ENCODE measurements around the gene MGA.

MGA gene

DNA sequence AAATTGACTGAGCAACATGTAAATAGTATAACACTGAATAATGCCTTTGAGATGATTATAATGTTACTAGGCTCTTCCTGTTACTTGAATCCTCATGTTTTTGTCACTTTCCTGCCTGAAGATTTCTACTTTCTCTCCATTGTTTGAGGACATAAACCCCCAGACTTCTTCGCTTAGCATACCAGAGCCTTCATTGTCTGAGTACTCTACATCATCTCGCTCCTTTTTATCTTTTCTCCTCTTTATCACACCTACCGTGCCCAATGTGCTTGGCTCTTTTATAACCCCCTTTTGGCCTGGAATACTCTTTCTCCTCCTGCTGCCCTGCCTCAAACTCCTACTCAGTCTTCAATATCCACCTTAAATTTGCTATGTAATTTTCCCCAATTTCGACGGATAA, 30.3 kb upstream of the MGA start:
- H3K4me3 ChIP-seq (ENCODE audit: control insufficient read depth, low read depth, low read length) = no peak overlapping the region
- DNase-seq (ENCODE audit: low read depth) = no peak
- TF ChIP-seq, protein P1, sequence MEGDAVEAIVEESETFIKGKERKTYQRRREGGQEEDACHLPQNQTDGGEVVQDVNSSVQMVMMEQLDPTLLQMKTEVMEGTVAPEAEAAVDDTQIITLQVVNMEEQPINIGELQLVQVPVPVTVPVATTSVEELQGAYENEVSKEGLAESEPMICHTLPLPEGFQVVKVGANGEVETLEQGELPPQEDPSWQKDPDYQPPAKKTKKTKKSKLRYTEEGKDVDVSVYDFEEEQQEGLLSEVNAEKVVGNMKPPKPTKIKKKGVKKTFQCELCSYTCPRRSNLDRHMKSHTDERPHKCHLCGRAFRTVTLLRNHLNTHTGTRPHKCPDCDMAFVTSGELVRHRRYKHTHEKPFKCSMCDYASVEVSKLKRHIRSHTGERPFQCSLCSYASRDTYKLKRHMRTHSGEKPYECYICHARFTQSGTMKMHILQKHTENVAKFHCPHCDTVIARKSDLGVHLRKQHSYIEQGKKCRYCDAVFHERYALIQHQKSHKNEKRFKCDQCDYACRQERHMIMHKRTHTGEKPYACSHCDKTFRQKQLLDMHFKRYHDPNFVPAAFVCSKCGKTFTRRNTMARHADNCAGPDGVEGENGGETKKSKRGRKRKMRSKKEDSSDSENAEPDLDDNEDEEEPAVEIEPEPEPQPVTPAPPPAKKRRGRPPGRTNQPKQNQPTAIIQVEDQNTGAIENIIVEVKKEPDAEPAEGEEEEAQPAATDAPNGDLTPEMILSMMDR (IDR thresholded peaks at IDR 0.05; ENCODE audit: control insufficient read depth, insufficient read depth, low read depth, low read length, missing control alignments) = no peak

DNA sequence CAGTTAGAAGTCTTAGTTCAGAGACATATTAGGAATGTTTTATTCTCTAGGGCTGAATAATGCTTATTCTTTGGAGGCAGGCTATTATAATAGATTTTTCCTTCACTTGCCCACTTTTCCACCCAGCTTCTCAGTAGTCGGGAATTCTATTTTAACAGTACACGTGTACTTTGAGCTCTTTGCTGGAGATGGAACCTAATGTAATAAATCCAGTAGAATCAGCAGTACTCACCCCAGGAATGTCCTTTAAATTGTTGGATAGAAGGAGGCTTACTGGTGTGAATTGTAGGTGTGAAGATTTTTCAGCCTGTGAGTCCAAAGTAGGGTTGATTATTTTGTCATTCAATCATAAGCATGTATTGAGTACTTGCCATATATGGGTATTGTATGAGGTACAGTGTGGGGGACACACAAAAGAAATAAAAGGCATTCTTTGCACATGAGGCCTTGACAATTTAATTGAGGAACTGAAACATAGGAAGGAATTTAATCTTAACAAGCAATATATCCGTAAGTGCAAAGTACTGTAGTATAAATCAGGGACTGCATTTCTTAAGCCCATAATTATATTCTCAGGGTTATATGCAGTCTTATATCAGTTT, 29.5 kb upstream of the MGA start:
- no peak for DNase-seq (ENCODE audit: low read depth)
- TF ChIP-seq, protein P1 (IDR thresholded peaks at IDR 0.05; ENCODE audit: control insufficient read depth, insufficient read depth, low read depth, low read length, missing control alignments) = no peak

DNA sequence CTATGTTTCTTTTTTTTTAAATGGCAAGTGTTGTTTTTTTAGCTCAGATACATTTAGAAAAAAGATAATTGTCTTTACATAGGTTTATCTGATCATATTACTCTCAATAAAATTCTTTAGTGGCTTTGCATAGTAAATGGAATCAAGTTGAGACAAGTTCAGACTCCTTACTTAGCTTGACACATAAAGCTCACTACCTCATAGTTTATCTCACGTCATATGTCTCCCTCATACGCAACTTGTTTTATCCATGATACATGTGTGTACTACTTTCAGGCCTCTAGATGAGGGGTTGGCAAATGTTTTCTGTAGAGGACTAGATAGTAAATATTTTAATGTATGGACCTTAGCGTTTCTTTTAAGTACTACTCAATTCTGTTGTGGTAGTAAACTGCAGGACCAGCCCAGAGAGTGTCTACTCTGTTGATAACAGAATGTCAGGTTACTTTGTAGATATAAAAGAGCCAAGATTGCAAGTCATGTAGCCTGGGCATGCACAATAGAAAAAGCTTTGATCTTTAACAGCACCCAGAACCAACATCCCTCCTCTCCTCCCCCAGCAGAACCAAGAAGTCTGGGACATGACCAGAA, 28.2 kb upstream of the MGA start:
- TF ChIP-seq, protein P1 (IDR thresholded peaks at IDR 0.05; ENCODE audit: control insufficient read depth, insufficient read depth, low read depth, low read length, missing control alignments) = no peak
- no peak for DNase-seq (ENCODE audit: low read depth)
- no peak overlapping the region for H3K4me3 ChIP-seq (ENCODE audit: control insufficient read depth, low read depth, low read length)

More for the DNA sequence above, 29.5 kb upstream of the MGA start:
- H3K4me3 ChIP-seq (ENCODE audit: control insufficient read depth, low read depth, low read length) = no peak overlapping the region

GRCh38 chr15:41633609-41634008, 26.6 kb upstream of the MGA start:
- no peak overlapping the region for H3K4me3 ChIP-seq (ENCODE audit: control insufficient read depth, low read depth, low read length)
- DNase-seq (ENCODE audit: low read depth) = no peak
- TF ChIP-seq, protein P1 (IDR thresholded peaks at IDR 0.05; ENCODE audit: control insufficient read depth, insufficient read depth, low read depth, low read length, missing control alignments) = no peak

GRCh38 chr15:41634072-41634626, 26.1 kb upstream of the MGA start:
- H3K4me3 ChIP-seq (ENCODE audit: control insufficient read depth, low read depth, low read length) = no peak overlapping the region
- TF ChIP-seq, protein P1 (IDR thresholded peaks at IDR 0.05; ENCODE audit: control insufficient read depth, insufficient read depth, low read depth, low read length, missing control alignments) = no peak
- DNase-seq (ENCODE audit: low read depth) = no peak

DNA sequence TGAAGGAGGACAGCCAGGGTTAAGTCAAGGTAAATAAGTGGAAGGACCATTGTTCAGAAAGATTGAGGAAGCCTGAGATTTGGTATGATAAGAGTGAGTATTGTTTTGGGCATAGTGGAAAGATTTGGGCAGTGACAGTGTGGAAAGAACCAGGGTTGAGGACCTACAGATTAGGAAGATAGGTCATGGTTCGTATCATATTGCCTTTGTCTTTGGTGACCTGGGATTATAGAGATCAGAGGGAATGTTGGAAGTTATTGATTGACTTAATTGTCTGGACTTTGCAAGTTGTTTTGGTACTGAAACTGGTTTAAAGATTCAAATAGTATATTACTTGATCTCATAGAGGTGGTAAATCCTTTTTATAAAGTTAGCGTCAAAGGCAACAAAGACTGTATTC, 23.1 kb upstream of the MGA start:
- no peak overlapping the region for H3K4me3 ChIP-seq (ENCODE audit: control insufficient read depth, low read depth, low read length)
- TF ChIP-seq, protein P1 (IDR thresholded peaks at IDR 0.05; ENCODE audit: control insufficient read depth, insufficient read depth, low read depth, low read length, missing control alignments) = no peak
- DNase-seq (ENCODE audit: low read depth) = no peak

Measured in AG09309 (cell line).